ENCODE data around the gene APIP. TPM values are rescaled to one million over a fixed set of nuclear protein-coding genes. Genes with fewer than 3 reads are reported as not detected.

The APIP gene
- polyA plus RNA-seq, 1 of the 3 experiments (the other 2 are of a cell fraction), result 21.3 TPM

DNA sequence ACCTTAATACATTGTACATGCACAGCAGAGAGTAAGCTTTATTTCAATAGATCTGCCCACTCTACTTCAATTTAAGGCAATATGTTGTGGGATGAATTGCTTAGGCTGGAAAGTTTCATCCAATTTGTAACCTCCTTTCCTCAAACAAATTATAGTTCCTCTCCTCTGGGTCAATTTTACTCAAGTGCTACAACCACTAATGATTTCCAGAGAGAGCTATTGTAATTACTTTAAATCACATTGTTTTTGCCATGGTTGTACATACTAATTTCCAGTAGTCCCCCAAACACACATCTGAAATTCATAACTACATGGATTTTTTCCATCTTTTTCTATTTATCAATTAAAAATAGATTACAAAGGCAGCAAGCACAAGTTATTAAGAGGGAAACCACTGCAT, 72.9 kb downstream of the APIP start:
- Histone ChIP-seq H2AFZ (ENCODE audit: low read depth) (no peak overlapping the region), H3K4me1 (ENCODE audit: control insufficient read depth in 1 of 2, insufficient read depth in 2 of 2, low read depth in 1 of 2, low read length in 1 of 2) (no peaks in the 10 kb centered on the region), H3K9me3 (no peaks in the 10 kb centered on the region), H3K79me2 (ENCODE audit: insufficient read depth) (no peaks in the 10 kb centered on the region), H3K4me3 (ENCODE audit: low read depth in 2 of 2, low read length in 1 of 2) (no peak overlapping the region), H3K4me2 (no peak overlapping the region), H3F3A (replicated peaks; ENCODE audit: insufficient read depth) (no peaks in the 10 kb centered on the region), H3K27ac (ENCODE audit: low read depth in 2 of 2, low read length in 1 of 2) (no peak overlapping the region), H3K36me3 (replicated peaks in 1 of 2; ENCODE audit: control insufficient read depth in 1 of 2, insufficient read depth in 2 of 2, low read length in 1 of 2) (no peaks in the 10 kb centered on the region), H4K20me1 (ENCODE audit: insufficient read depth) (no peaks in the 10 kb centered on the region), H3K9me2 (no peaks in the 10 kb centered on the region), H3K27me3 (ENCODE audit: insufficient read depth) (peaks cover 13% of the 10 kb centered on the region; the same call in 1 of the 2 replicates), H3K9ac (no peak overlapping the region)
- CTCF ChIA-PET, result interaction anchor here (0.8 to 1.2 kb wide), 2 partner anchors 13 to 258 kb away, joined by 3 to 4 read pairs; no protein-coding TSS in a partner anchor
- no peak for DNase-seq
- POLR2A ChIA-PET, result no interaction called here
- TF ChIP-seq RXRA (IDR thresholded peaks at IDR 0.05; ENCODE audit: borderline replicate concordance, low read depth), result no peak
- no peak for TF ChIP-seq NFIC (IDR thresholded peaks at IDR 0.05; ENCODE audit: borderline replicate concordance)
- TF ChIP-seq TEAD4 (IDR thresholded peaks at IDR 0.05; ENCODE audit: borderline replicate concordance, insufficient read depth), result no peak
- no peak for TF ChIP-seq FOXM1 (IDR thresholded peaks at IDR 0.05; ENCODE audit: low read depth)
- no peak for TF ChIP-seq JUND (IDR thresholded peaks at IDR 0.05)

DNA sequence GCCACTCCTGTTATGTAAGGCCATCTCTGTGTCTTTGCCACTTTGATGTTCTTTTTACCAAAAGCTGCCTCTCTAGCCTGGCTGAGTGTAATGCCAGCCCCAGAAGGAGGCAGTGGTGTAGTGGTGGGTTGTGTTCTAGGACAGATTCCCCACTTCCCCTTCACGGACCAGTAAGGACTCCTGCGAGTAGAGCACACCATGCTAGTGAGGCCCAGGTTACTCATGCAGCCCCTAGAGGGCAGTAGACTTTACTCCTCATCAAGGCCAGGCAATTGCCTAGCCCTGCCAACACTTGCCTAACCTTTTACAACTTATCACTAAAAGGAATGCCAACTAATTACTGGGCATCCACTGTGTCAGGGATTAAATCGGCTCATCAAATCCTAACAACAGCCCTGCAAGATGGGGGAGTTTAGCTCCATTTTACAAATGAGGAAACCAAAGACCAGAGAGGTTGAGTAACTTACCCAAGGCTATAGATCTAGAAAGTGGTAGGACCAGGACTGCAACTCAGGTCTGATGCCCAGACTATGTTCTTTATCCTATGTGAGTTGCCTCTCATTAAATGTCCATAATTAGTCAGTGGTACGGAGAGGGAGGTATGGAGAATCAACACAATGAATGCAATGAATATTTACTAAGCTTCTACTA, 75.3 kb downstream of the APIP start:
- H3K9me2 ChIP-seq, result no peaks in the 10 kb centered on the region
- no peaks in the 10 kb centered on the region for H3K79me2 ChIP-seq (ENCODE audit: insufficient read depth)
- TF ChIP-seq, protein P1, sequence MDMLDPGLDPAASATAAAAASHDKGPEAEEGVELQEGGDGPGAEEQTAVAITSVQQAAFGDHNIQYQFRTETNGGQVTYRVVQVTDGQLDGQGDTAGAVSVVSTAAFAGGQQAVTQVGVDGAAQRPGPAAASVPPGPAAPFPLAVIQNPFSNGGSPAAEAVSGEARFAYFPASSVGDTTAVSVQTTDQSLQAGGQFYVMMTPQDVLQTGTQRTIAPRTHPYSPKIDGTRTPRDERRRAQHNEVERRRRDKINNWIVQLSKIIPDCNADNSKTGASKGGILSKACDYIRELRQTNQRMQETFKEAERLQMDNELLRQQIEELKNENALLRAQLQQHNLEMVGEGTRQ (IDR thresholded peaks at IDR 0.05; ENCODE audit: borderline replicate concordance, low read depth, low read length), result no peak
- TF ChIP-seq NFIC (IDR thresholded peaks at IDR 0.05; ENCODE audit: borderline replicate concordance) (no peak), TAF1 (IDR thresholded peaks at IDR 0.05; ENCODE audit: borderline replicate concordance, low read depth, low read length) (no peak), RCOR1 (IDR thresholded peaks at IDR 0.05; ENCODE audit: low read length) (no peak), EZH2phosphoT487 (IDR thresholded peaks at IDR 0.05; ENCODE audit: borderline replicate concordance, low read depth) (no peak), FOXJ3 (CRISPR knock-in tag; IDR thresholded peaks at IDR 0.05) (no peak), YY1 (IDR thresholded peaks at IDR 0.05; ENCODE audit: low read depth) (no peak), GATA2 (CRISPR knock-in tag; IDR thresholded peaks at IDR 0.05) (no peak), RAD21 (IDR thresholded peaks at IDR 0.05; ENCODE audit: low read length) (peak; percentile 19; the same call in 1 of the 2 replicates), ELF1 (IDR thresholded peaks at IDR 0.05) (no peak), GABPA (IDR thresholded peaks at IDR 0.05; ENCODE audit: low read depth) (no peak), FOSL2 (IDR thresholded peaks at IDR 0.05; ENCODE audit: borderline replicate concordance, low read depth) (no peak)
- TF ChIP-seq, protein P2, sequence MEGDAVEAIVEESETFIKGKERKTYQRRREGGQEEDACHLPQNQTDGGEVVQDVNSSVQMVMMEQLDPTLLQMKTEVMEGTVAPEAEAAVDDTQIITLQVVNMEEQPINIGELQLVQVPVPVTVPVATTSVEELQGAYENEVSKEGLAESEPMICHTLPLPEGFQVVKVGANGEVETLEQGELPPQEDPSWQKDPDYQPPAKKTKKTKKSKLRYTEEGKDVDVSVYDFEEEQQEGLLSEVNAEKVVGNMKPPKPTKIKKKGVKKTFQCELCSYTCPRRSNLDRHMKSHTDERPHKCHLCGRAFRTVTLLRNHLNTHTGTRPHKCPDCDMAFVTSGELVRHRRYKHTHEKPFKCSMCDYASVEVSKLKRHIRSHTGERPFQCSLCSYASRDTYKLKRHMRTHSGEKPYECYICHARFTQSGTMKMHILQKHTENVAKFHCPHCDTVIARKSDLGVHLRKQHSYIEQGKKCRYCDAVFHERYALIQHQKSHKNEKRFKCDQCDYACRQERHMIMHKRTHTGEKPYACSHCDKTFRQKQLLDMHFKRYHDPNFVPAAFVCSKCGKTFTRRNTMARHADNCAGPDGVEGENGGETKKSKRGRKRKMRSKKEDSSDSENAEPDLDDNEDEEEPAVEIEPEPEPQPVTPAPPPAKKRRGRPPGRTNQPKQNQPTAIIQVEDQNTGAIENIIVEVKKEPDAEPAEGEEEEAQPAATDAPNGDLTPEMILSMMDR (IDR thresholded peaks at IDR 0.05), result peak; percentile 57
- TF ChIP-seq, protein P3, sequence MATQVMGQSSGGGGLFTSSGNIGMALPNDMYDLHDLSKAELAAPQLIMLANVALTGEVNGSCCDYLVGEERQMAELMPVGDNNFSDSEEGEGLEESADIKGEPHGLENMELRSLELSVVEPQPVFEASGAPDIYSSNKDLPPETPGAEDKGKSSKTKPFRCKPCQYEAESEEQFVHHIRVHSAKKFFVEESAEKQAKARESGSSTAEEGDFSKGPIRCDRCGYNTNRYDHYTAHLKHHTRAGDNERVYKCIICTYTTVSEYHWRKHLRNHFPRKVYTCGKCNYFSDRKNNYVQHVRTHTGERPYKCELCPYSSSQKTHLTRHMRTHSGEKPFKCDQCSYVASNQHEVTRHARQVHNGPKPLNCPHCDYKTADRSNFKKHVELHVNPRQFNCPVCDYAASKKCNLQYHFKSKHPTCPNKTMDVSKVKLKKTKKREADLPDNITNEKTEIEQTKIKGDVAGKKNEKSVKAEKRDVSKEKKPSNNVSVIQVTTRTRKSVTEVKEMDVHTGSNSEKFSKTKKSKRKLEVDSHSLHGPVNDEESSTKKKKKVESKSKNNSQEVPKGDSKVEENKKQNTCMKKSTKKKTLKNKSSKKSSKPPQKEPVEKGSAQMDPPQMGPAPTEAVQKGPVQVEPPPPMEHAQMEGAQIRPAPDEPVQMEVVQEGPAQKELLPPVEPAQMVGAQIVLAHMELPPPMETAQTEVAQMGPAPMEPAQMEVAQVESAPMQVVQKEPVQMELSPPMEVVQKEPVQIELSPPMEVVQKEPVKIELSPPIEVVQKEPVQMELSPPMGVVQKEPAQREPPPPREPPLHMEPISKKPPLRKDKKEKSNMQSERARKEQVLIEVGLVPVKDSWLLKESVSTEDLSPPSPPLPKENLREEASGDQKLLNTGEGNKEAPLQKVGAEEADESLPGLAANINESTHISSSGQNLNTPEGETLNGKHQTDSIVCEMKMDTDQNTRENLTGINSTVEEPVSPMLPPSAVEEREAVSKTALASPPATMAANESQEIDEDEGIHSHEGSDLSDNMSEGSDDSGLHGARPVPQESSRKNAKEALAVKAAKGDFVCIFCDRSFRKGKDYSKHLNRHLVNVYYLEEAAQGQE (IDR thresholded peaks at IDR 0.05; ENCODE audit: low read depth, low read length), result no peak
- no peaks in the 10 kb centered on the region for H3K4me1 ChIP-seq (ENCODE audit: control insufficient read depth in 1 of 2, insufficient read depth in 2 of 2, low read depth in 1 of 2, low read length in 1 of 2)
- no peak overlapping the region for H3K4me2 ChIP-seq
- no peak overlapping the region for H2AFZ ChIP-seq (ENCODE audit: low read depth)
- peaks cover 15% of the 10 kb centered on the region; the same call in 1 of the 2 replicates for H3K27me3 ChIP-seq (ENCODE audit: insufficient read depth)
- H3K9me3 ChIP-seq, result no peaks in the 10 kb centered on the region
- H4K20me1 ChIP-seq (ENCODE audit: insufficient read depth), result no peaks in the 10 kb centered on the region
- H3K9ac ChIP-seq, result no peak overlapping the region
- ChIA-PET POLR2A (no interaction called here), CTCF (interaction anchor here (0.6 to 1.8 kb wide), 3 partner anchors 15 to 125 kb away, joined by 3 to 5 read pairs (median 4); no protein-coding TSS in a partner anchor)
- H3F3A ChIP-seq (replicated peaks; ENCODE audit: insufficient read depth), result no peaks in the 10 kb centered on the region
- 42% methylated on average over 4 of the region's 4 CpGs for WGBS (ENCODE audit: low lambda C conversion rate)
- H3K27ac ChIP-seq (ENCODE audit: low read depth in 2 of 2, low read length in 1 of 2), result no peak overlapping the region
- H3K36me3 ChIP-seq (replicated peaks in 1 of 2; ENCODE audit: control insufficient read depth in 1 of 2, insufficient read depth in 2 of 2, low read length in 1 of 2), result no peaks in the 10 kb centered on the region
- peak; percentile 12 for DNase-seq
- H3K4me3 ChIP-seq (ENCODE audit: low read depth in 2 of 2, low read length in 1 of 2), result no peak overlapping the region

Measured in SK-N-SH (cell line).